OCI-LY7 (cell line): ENCODE results near the gene XRCC5. TPM values are rescaled to one million over a fixed set of nuclear protein-coding genes. Genes with fewer than 3 reads are reported as not detected.

Source experiments
- BruUV-seq: library from RNA; stranded (reverse); fragments of 400-500 nt; replicated peaks from 2 replicates; lab custom pipeline; 2021; lab: Mats Ljungman, UMichigan
- CTCF ChIA-PET: fragments of 300-600 bp; sonication (Branson Sonifier 250); formaldehyde crosslinking; loops from one replicate; lab custom pipeline; 2022; ENCODE audit warnings: antibody characterized with exemption; ENCODE audit not compliant: unreplicated experiment; lab: Charles Lee
- POLR2A ChIA-PET: fragments of 300-600 bp; sonication (Branson Sonifier 250); formaldehyde crosslinking; loops from one replicate; lab custom pipeline; 2022; ENCODE audit warnings: antibody characterized with exemption; lab: Charles Lee
- DNase-seq: peaks from one replicate; pipeline ENCODE4 v3.0.0-alpha.2; 2015; ENCODE audit warnings: low spot score
- H2AFZ ChIP-seq: fragments of 200-600 bp; sonication (generic), shearing (Covaris generic); 2 replicates; pipeline ENCODE4 v1.6.1; 2014; ENCODE audit warnings: mild to moderate bottlenecking, antibody characterized with exemption, low read length, moderate library complexity
- H3K27ac ChIP-seq: fragments of 200-600 bp; sonication (generic); 2 replicates; pipeline ENCODE4 v1.5.1; 2014; ENCODE audit warnings: mixed run types, low read depth, mild to moderate bottlenecking, moderate library complexity, low read length, inconsistent platforms; ENCODE audit not compliant: poor library complexity, severe bottlenecking
- H3K36me3 ChIP-seq: fragments of 200-600 bp; sonication (generic); 2 replicates; pipeline ENCODE4 v1.6.1; 2014; ENCODE audit warnings: mild to moderate bottlenecking, antibody characterized with exemption, low read length, moderate library complexity, mixed read lengths; ENCODE audit not compliant: insufficient read depth
- H3K4me1 ChIP-seq: fragments of 200-600 bp; sonication (generic); 2 replicates; pipeline ENCODE4 v1.5.1; 2014; ENCODE audit warnings: mild to moderate bottlenecking, low read length; ENCODE audit not compliant: insufficient read depth, poor library complexity, severe bottlenecking
- H3K4me2 ChIP-seq: fragments of 200-600 bp; sonication (generic); 2 replicates; pipeline ENCODE4 v1.6.1; 2014; ENCODE audit warnings: mild to moderate bottlenecking, low read length
- H3K4me3 ChIP-seq: fragments of 200-600 bp; sonication (generic); 2 replicates; pipeline ENCODE4 v1.5.1; 2014; ENCODE audit warnings: mild to moderate bottlenecking, low read depth, low read length; ENCODE audit not compliant: poor library complexity, severe bottlenecking
- H3K79me2 ChIP-seq: fragments of 200-600 bp; sonication (generic); 2 replicates; pipeline ENCODE4 v1.6.1; 2016; ENCODE audit warnings: low read depth, mild to moderate bottlenecking, low read length, moderate library complexity, mixed read lengths; ENCODE audit not compliant: insufficient read depth
- H3K9me2 ChIP-seq: fragments of 200-600 bp; sonication (generic); 2 replicates; pipeline ENCODE4 v1.6.1; 2016; ENCODE audit warnings: mild to moderate bottlenecking, low read length, mixed read lengths; ENCODE audit not compliant: insufficient read depth
- H3K9me3 ChIP-seq: fragments of 200-600 bp; sonication (generic); 2 replicates; pipeline ENCODE4 v1.6.1; 2014; ENCODE audit warnings: mild to moderate bottlenecking, mixed run types, low read length, mixed read lengths
- H4K20me1 ChIP-seq: fragments of 200-600 bp; sonication (generic); 2 replicates; pipeline ENCODE4 v1.6.1; 2014; ENCODE audit warnings: mild to moderate bottlenecking, antibody characterized with exemption, low read length, moderate library complexity, mixed read lengths; ENCODE audit not compliant: insufficient read depth
- CTCF ChIP-seq: fragments of 200-600 bp; sonication (generic); conservative IDR thresholded peaks from 2 replicates; pipeline ENCODE4 v1.5.1; 2014; ENCODE audit warnings: mild to moderate bottlenecking, antibody characterized with exemption, low read length, moderate library complexity, mixed read lengths
- EZH2phosphoT487 ChIP-seq: fragments of 200-600 bp; sonication (generic); IDR thresholded peaks from 2 replicates; pipeline ENCODE4 v1.6.1; 2018; ENCODE audit warnings: low read depth, borderline replicate concordance, mild to moderate bottlenecking, mixed run types, antibody characterized with exemption, low read length, moderate library complexity, mixed read lengths
- intact Hi-C: fragments of 100-400 bp; cut with micrococcal nuclease; formaldehyde crosslinking; loops from one replicate; pipeline ENCODE4 v1.10.0; 2022; ENCODE audit not compliant: unreplicated experiment
- total RNA-seq, 2 experiments: library from RNA; depleted of rRNA in 1 of 2; stranded (reverse); fragments of >200 nt in 1 of 2; shearing (Covaris generic) in 1 of 2; gene quantifications; 2 replicates each; pipeline ENCODE4 v1.2.3, GENCODE V29; 2014 to 2022

Gene XRCC5
- total RNA-seq, 2 experiments from 2014 or later = 174 to 344 TPM

GRCh38 chr2:216092646-216093045, 16.5 kb upstream of the XRCC5 start:
- no peak for TF ChIP-seq EZH2phosphoT487
- no peak for TF ChIP-seq CTCF
- CTCF ChIA-PET = no interaction called here
- Histone ChIP-seq H3K27ac (no peak overlapping the region), H3K9me3 (no peaks in the 10 kb centered on the region), H3K4me3 (no peak overlapping the region), H3K4me2 (no peak overlapping the region), H4K20me1 (no peaks in the 10 kb centered on the region), H3K9me2 (no peaks in the 10 kb centered on the region), H3K36me3 (no peaks in the 10 kb centered on the region), H3K4me1 (no peaks in the 10 kb centered on the region), H3K79me2 (no peaks in the 10 kb centered on the region), H2AFZ (no peak overlapping the region)
- POLR2A ChIA-PET = interaction anchor here (1.2 to 1.7 kb wide), 3 partner anchors 10 to 22 kb away, joined by 4 to 5 read pairs (median 4); no protein-coding TSS in a partner anchor
- DNase-seq = no peak
- intact Hi-C loops = no loop called here
- no TSS peak for BruUV-seq

- no peaks in the 10 kb centered on the region for H3K9me2 ChIP-seq
- H2AFZ ChIP-seq = no peak overlapping the region
- DNase-seq = no peak
- no peaks in the 10 kb centered on the region for H3K36me3 ChIP-seq
- no TSS peak for BruUV-seq
- H3K27ac ChIP-seq = no peak overlapping the region
- H3K4me3 ChIP-seq = no peak overlapping the region
- TF ChIP-seq EZH2phosphoT487 = no peak
- no peak for TF ChIP-seq CTCF
- ChIA-PET CTCF (no interaction called here), POLR2A (no interaction called here)
- H4K20me1 ChIP-seq = no peaks in the 10 kb centered on the region
- no peaks in the 10 kb centered on the region for H3K79me2 ChIP-seq
- H3K4me2 ChIP-seq = no peak overlapping the region
- H3K9me3 ChIP-seq = no peaks in the 10 kb centered on the region
- H3K4me1 ChIP-seq = no peaks in the 10 kb centered on the region
- intact Hi-C loops = no loop called here
Observed at GRCh38 chr2:216094701-216095100, 14.4 kb upstream of the XRCC5 start.

GRCh38 chr2:216098421-216099334, 10.5 kb upstream of the XRCC5 start:
- H3K36me3 ChIP-seq = no peaks in the 10 kb centered on the region
- H4K20me1 ChIP-seq = no peaks in the 10 kb centered on the region
- no peaks in the 10 kb centered on the region for H3K79me2 ChIP-seq
- no peak overlapping the region for H3K4me3 ChIP-seq
- no peaks in the 10 kb centered on the region for H3K4me1 ChIP-seq
- H2AFZ ChIP-seq = no peak overlapping the region
- no TSS peak for BruUV-seq
- H3K9me3 ChIP-seq = no peaks in the 10 kb centered on the region
- intact Hi-C loops = no loop called here
- no peak for DNase-seq
- no peak for TF ChIP-seq CTCF
- TF ChIP-seq EZH2phosphoT487 = no peak
- ChIA-PET CTCF (no interaction called here), POLR2A (no interaction called here)
- H3K4me2 ChIP-seq = no peak overlapping the region
- H3K9me2 ChIP-seq = no peaks in the 10 kb centered on the region
- H3K27ac ChIP-seq = no peak overlapping the region
